Measurements from ENCODE around the gene AKNA.

Gene AKNA

DNA sequence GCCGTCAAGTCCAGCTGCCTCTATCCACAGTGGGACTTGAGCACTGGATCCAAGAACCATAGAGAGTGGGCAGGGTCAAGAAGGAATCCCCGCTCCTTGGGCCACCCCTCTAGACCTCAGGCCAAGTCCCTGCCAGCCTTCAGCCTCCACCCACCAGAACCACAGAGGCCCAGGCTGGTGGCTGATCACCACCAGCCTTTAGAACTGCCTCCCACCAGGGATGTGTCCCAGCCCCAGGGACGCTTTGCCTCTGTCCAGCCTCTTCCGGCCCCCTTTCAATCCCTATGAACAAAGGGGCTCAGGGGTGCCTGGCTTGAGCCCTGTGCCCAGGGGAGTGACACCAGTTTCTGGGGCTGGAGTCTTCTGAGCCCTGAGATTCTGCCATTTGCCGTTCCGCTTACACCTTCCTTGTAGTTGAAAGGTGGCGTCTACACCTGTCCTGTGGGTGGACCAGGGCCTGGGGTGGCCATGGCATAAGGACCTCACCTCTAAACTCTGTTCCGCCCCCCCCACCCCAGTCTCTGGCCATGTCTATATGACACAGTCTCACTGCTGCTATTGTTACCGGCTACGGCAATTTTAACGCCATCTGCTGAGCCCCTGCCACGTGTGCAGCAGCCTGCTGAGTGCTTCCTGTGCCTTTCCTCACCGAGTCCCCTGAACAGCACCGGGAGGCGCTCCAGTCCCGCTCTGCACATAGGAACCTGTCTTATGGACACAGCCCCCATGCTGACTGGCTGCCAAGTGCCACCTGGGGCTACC is 100.6 kb downstream of the AKNA start:
- DNase-seq (ENCODE audit: low spot score) = no peak

DNA sequence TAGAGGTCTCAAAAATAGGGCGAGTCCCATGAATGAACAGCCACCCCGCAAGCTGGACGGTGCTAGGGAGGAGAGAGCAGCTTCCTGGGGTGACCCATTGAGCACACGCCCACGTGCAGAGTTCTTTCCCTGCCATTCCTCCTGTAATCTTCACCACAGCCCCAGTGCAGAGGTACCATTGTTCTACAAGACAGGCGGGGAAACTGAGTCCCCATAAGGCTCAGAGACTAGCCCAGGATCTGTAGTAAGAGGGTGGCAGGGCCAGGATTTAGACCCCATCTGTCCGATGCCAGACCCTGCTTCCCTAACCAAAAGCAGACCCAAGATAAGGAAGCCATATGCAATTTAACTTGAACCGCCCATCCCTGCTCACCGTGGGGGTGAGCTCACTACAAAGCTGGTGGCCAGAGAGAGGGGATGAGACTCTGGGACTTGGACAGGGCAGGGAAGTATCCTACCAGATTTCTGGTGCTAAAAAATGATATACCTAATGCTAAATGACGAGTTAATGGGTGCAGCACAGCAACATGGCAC is 101.6 kb downstream of the AKNA start:
- no peak for DNase-seq (ENCODE audit: low spot score)

DNA sequence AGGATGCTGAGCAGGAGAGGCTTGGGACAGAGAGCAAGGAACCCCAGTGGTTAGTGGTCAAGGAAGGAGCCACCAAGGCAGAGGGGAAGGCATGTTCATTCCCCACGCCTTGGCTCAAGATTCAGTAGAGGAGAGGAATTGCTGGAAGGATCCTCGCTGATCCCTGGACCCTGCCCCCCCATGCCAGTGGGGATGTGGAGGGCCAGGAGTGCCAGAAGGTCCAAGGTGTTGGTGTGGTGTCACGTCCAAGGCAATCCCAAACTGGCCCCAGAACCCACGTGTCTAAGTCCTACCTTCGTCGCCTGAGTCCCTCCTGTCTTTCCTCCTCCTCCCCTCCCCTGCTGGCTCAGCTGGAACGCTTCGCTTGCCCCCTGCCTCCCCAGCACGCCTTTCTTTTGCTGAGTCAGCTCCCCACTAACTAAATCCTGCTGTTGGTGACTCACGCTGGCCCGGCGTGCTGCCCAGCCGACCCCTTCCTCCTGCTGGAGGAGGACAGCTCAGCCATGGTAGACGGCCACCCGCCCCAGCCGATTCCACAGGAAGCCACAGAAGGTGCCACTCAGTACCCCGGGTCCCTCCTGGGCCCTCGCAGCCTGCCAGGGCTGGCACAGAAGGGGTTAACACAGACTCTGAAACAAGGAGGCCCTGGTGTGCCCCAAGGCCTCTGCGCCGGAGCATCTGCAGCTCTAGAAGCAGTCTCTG is 102.5 kb downstream of the AKNA start:
- DNase-seq (ENCODE audit: low spot score) = no peak

DNA sequence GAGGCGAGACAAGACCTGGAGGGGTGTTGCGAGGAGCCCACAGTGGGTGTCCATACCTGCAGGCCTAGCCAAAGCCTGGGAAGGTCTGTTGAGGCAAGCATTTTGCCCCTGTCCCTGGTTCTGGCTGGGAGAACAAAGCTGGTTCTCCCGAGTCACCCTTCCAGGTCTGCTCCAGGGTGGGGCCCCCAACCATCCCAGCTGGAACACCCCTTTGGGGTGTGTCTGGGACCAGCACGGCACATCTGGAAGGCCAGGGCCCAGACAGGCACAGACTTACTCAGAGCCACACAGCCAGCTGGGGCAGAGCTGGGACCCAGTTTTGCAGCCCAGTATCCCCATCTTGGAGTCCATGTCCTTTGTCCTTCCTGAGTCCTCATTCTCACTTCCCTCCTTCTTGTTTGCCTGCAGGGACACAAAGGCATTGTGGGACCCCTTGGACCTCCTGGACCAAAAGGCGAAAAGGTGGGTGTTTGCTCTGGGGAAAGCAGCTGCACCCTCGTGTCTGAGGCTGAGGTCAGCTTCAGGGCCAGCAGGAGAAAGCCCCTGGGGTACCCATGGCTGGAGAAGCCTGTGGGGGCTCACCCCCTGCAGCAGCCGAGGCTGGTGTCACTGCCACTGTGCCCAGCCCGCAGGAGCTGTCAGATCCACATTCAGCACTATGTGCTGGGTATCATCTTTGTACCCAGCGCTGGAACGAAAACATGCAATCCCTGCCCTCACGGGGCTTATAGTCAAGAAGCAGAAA is 103.3 kb downstream of the AKNA start:
- no peak for DNase-seq (ENCODE audit: low spot score)

Data from D341Med (cell line).